ENCODE results near the gene SH3TC1.

Gene SH3TC1

GRCh38 chr4:8157496-8157895 lies 41.6 kb upstream of the SH3TC1 start:
- H3K27ac ChIP-seq (ENCODE audit: low read depth, low read length, severe bottlenecking): no peak overlapping the region

GRCh38 chr4:8157944-8158709 lies 41.0 kb upstream of the SH3TC1 start:
- Histone ChIP-seq H3K4me1 (ENCODE audit: control insufficient read depth, insufficient read depth, low read length, poor library complexity, severe bottlenecking) (no peaks in the 10 kb centered on the region), H3K9me3 (ENCODE audit: control insufficient read depth, low read length) (no peaks in the 10 kb centered on the region), H3K36me3 (ENCODE audit: control insufficient read depth, insufficient read depth, low read length) (no peaks in the 10 kb centered on the region), H3K27ac (ENCODE audit: low read depth, low read length, severe bottlenecking) (no peak overlapping the region), H3K4me3 (ENCODE audit: extremely low read depth, insufficient read depth, low read length, poor library complexity, severe bottlenecking) (peak overlapping the region; percentile 41)
- WGBS, 2 experiments (ENCODE audit: insufficient coverage in 2 of 2): 3% methylated on average over 57 to 58 of the region's 70 CpGs

More at GRCh38 chr4:8157496-8157895, 41.6 kb upstream of the SH3TC1 start:
- no peaks in the 10 kb centered on the region for H3K36me3 ChIP-seq (ENCODE audit: control insufficient read depth, insufficient read depth, low read length)
- no peaks in the 10 kb centered on the region for H3K9me3 ChIP-seq (ENCODE audit: control insufficient read depth, low read length)
- WGBS, 2 experiments (ENCODE audit: insufficient coverage in 2 of 2): 50 to 56% methylated on average over 11 of the region's 15 CpGs
- H3K4me3 ChIP-seq (ENCODE audit: extremely low read depth, insufficient read depth, low read length, poor library complexity, severe bottlenecking): no peak overlapping the region
- H3K4me1 ChIP-seq (ENCODE audit: control insufficient read depth, insufficient read depth, low read length, poor library complexity, severe bottlenecking): no peaks in the 10 kb centered on the region

- Histone ChIP-seq H3K4me3 (ENCODE audit: extremely low read depth, insufficient read depth, low read length, poor library complexity, severe bottlenecking) (peak within 1 kb of the TSS; percentile 57), H3K4me1 (ENCODE audit: control insufficient read depth, insufficient read depth, low read length, poor library complexity, severe bottlenecking) (no peaks in the 10 kb centered on the region), H3K27ac (ENCODE audit: low read depth, low read length, severe bottlenecking) (no peak within 1 kb of the TSS), H3K9me3 (ENCODE audit: control insufficient read depth, low read length) (no peaks in the 10 kb centered on the region), H3K36me3 (ENCODE audit: control insufficient read depth, insufficient read depth, low read length) (no peaks in the 10 kb centered on the region)
- 1% methylated on average over 65 to 74 of the region's 96 CpGs for whole genome bisulfite sequencing, 2 experiments (ENCODE audit: insufficient coverage in 2 of 2)
Observed at GRCh38 chr4:8158710-8159536, 40.2 kb upstream of the SH3TC1 start, which contains the start of gene ABLIM2. Gene ABLIM2, minus strand, starts transcription at chr4:8158813. Its CDS starts 124 bp downstream, at chr4:8158689.

- Histone ChIP-seq H3K4me3 (ENCODE audit: extremely low read depth, insufficient read depth, low read length, poor library complexity, severe bottlenecking) (peak overlapping the region; percentile 57), H3K36me3 (ENCODE audit: control insufficient read depth, insufficient read depth, low read length) (no peaks in the 10 kb centered on the region), H3K27ac (ENCODE audit: low read depth, low read length, severe bottlenecking) (no peak overlapping the region), H3K4me1 (ENCODE audit: control insufficient read depth, insufficient read depth, low read length, poor library complexity, severe bottlenecking) (no peaks in the 10 kb centered on the region), H3K9me3 (ENCODE audit: control insufficient read depth, low read length) (no peaks in the 10 kb centered on the region)
- 34 to 45% methylated on average over 13 of the region's 13 CpGs for WGBS, 2 experiments (ENCODE audit: insufficient coverage in 2 of 2)
Observed at GRCh38 chr4:8159537-8160232, 39.4 kb upstream of the SH3TC1 start.

GRCh38 chr4:8160233-8160560 lies 38.9 kb upstream of the SH3TC1 start:
- WGBS, 2 experiments (ENCODE audit: insufficient coverage in 2 of 2): 70 to 80% methylated on average over 2 of the region's 4 CpGs
- H3K27ac ChIP-seq (ENCODE audit: low read depth, low read length, severe bottlenecking): no peak overlapping the region
- no peaks in the 10 kb centered on the region for H3K4me1 ChIP-seq (ENCODE audit: control insufficient read depth, insufficient read depth, low read length, poor library complexity, severe bottlenecking)
- H3K9me3 ChIP-seq (ENCODE audit: control insufficient read depth, low read length): no peaks in the 10 kb centered on the region
- H3K4me3 ChIP-seq (ENCODE audit: extremely low read depth, insufficient read depth, low read length, poor library complexity, severe bottlenecking): no peak overlapping the region
- H3K36me3 ChIP-seq (ENCODE audit: control insufficient read depth, insufficient read depth, low read length): no peaks in the 10 kb centered on the region

- 50 to 61% methylated on average over 3 of the region's 3 CpGs for WGBS, 2 experiments (ENCODE audit: insufficient coverage in 2 of 2)
- Histone ChIP-seq H3K36me3 (ENCODE audit: control insufficient read depth, insufficient read depth, low read length) (no peaks in the 10 kb centered on the region), H3K4me1 (ENCODE audit: control insufficient read depth, insufficient read depth, low read length, poor library complexity, severe bottlenecking) (no peaks in the 10 kb centered on the region), H3K9me3 (ENCODE audit: control insufficient read depth, low read length) (no peaks in the 10 kb centered on the region), H3K27ac (ENCODE audit: low read depth, low read length, severe bottlenecking) (no peak overlapping the region), H3K4me3 (ENCODE audit: extremely low read depth, insufficient read depth, low read length, poor library complexity, severe bottlenecking) (no peak overlapping the region)
Observed at GRCh38 chr4:8160572-8160971, 38.5 kb upstream of the SH3TC1 start.

GRCh38 chr4:8162625-8163024 lies 36.5 kb upstream of the SH3TC1 start:
- Histone ChIP-seq H3K36me3 (ENCODE audit: control insufficient read depth, insufficient read depth, low read length) (no peaks in the 10 kb centered on the region), H3K9me3 (ENCODE audit: control insufficient read depth, low read length) (no peaks in the 10 kb centered on the region), H3K27ac (ENCODE audit: low read depth, low read length, severe bottlenecking) (no peak overlapping the region), H3K4me1 (ENCODE audit: control insufficient read depth, insufficient read depth, low read length, poor library complexity, severe bottlenecking) (no peaks in the 10 kb centered on the region), H3K4me3 (ENCODE audit: extremely low read depth, insufficient read depth, low read length, poor library complexity, severe bottlenecking) (no peak overlapping the region)
- 80 to 97% methylated on average over 2 to 4 of the region's 8 CpGs for WGBS, 2 experiments (ENCODE audit: insufficient coverage in 2 of 2)

GRCh38 chr4:8163026-8163425 lies 36.1 kb upstream of the SH3TC1 start:
- H3K4me1 ChIP-seq (ENCODE audit: control insufficient read depth, insufficient read depth, low read length, poor library complexity, severe bottlenecking): no peaks in the 10 kb centered on the region
- H3K36me3 ChIP-seq (ENCODE audit: control insufficient read depth, insufficient read depth, low read length): no peaks in the 10 kb centered on the region
- 79 to 84% methylated on average over 6 to 7 of the region's 7 CpGs for WGBS, 2 experiments (ENCODE audit: insufficient coverage in 2 of 2)
- H3K27ac ChIP-seq (ENCODE audit: low read depth, low read length, severe bottlenecking): no peak overlapping the region
- H3K4me3 ChIP-seq (ENCODE audit: extremely low read depth, insufficient read depth, low read length, poor library complexity, severe bottlenecking): no peak overlapping the region
- peaks cover under 1% of the 10 kb centered on the region for H3K9me3 ChIP-seq (ENCODE audit: control insufficient read depth, low read length)

- no peak overlapping the region for H3K4me3 ChIP-seq (ENCODE audit: extremely low read depth, insufficient read depth, low read length, poor library complexity, severe bottlenecking)
- H3K36me3 ChIP-seq (ENCODE audit: control insufficient read depth, insufficient read depth, low read length): no peaks in the 10 kb centered on the region
- no peaks in the 10 kb centered on the region for H3K4me1 ChIP-seq (ENCODE audit: control insufficient read depth, insufficient read depth, low read length, poor library complexity, severe bottlenecking)
- 84 to 87% methylated on average over 14 to 19 of the region's 19 CpGs for WGBS, 2 experiments (ENCODE audit: insufficient coverage in 2 of 2)
- H3K27ac ChIP-seq (ENCODE audit: low read depth, low read length, severe bottlenecking): no peak overlapping the region
- H3K9me3 ChIP-seq (ENCODE audit: control insufficient read depth, low read length): peaks cover 6% of the 10 kb centered on the region
Observed at GRCh38 chr4:8163436-8164193, 35.5 kb upstream of the SH3TC1 start.

GRCh38 chr4:8164194-8164565 lies 34.9 kb upstream of the SH3TC1 start:
- 90 to 92% methylated on average over 8 of the region's 9 CpGs for WGBS, 2 experiments (ENCODE audit: insufficient coverage in 2 of 2)

More at GRCh38 chr4:8164194-8164565, 34.9 kb upstream of the SH3TC1 start:
- Histone ChIP-seq H3K27ac (ENCODE audit: low read depth, low read length, severe bottlenecking) (no peak overlapping the region), H3K36me3 (ENCODE audit: control insufficient read depth, insufficient read depth, low read length) (no peaks in the 10 kb centered on the region), H3K4me3 (ENCODE audit: extremely low read depth, insufficient read depth, low read length, poor library complexity, severe bottlenecking) (no peak overlapping the region), H3K4me1 (ENCODE audit: control insufficient read depth, insufficient read depth, low read length, poor library complexity, severe bottlenecking) (no peaks in the 10 kb centered on the region), H3K9me3 (ENCODE audit: control insufficient read depth, low read length) (peaks cover 10% of the 10 kb centered on the region)

All from mesodermal cell (in vitro differentiated cells).